Suprapubic skin (tissue), 3 donors: Measurements from ENCODE around the gene XRCC5.

Experiments used
- EP300 ChIP-seq: sonication (generic); formaldehyde crosslinking; IDR thresholded peaks from one replicate; pipeline ENCODE4 v1.6.1; 2017; ENCODE audit warnings: antibody characterized with exemption
- TF ChIP-seq, protein P1 (sequence below), 2 donors: fragments of 200-600 bp in 1 of 2; fragments of 450-650 bp in 1 of 2; sonication (generic) in 1 of 2; IDR thresholded peaks; one replicate each; pipeline ENCODE4 v1.5.1; 2016 to 2019; ENCODE audit warnings: antibody characterized with exemption in 2 of 2, mild to moderate bottlenecking in 1 of 2, moderate library complexity in 1 of 2

DNA sequence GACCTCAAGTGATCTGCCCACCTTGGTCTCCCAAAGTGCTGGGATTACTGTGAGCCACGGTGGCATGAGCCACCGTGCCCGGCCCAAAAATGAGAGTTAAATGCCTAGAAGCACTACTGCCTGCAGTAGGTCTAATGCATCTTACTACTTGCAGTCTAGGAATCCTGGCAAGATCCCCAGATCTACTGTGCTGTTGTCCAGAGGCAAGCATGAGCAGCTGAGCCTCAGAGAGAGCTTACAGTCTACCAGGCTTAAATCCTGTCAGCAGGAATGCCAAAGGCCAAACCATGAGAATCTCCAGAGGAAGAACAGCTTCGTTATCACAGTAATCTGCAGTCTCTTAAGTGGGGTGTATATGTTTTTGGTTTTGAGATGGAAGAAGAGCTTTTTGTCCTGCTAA, 54.4 kb downstream of the XRCC5 start:
- TF ChIP-seq, protein P1, sequence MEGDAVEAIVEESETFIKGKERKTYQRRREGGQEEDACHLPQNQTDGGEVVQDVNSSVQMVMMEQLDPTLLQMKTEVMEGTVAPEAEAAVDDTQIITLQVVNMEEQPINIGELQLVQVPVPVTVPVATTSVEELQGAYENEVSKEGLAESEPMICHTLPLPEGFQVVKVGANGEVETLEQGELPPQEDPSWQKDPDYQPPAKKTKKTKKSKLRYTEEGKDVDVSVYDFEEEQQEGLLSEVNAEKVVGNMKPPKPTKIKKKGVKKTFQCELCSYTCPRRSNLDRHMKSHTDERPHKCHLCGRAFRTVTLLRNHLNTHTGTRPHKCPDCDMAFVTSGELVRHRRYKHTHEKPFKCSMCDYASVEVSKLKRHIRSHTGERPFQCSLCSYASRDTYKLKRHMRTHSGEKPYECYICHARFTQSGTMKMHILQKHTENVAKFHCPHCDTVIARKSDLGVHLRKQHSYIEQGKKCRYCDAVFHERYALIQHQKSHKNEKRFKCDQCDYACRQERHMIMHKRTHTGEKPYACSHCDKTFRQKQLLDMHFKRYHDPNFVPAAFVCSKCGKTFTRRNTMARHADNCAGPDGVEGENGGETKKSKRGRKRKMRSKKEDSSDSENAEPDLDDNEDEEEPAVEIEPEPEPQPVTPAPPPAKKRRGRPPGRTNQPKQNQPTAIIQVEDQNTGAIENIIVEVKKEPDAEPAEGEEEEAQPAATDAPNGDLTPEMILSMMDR (IDR thresholded peaks at IDR 0.05), result no peak
- TF ChIP-seq EP300, result no peak
